HepG2 (cell line): ENCODE data around the gene NME7. TPM values are rescaled to one million over a fixed set of nuclear protein-coding genes. Genes with fewer than 3 reads are reported as not detected.
A peak's percentile ranks its signal among the peaks of the same experiment; 100 is the strongest.

ENCODE experiments used
- BCL6 ChIP-seq: IDR thresholded peaks from 2 replicates; pipeline ENCODE4 v1.6.1; 2016; ENCODE audit warnings: missing genetic modification reagents, missing compliant biosample characterization
- CENPBD1 ChIP-seq: sonication (generic); formaldehyde crosslinking; IDR thresholded peaks from 2 replicates; pipeline ENCODE4 v1.8.0; 2022; ENCODE audit warnings: missing genetic modification reagents, low read depth, mild to moderate bottlenecking, borderline replicate concordance
- HNRNPL ChIP-seq: fragments of 200-400 bp; formaldehyde crosslinking; IDR thresholded peaks from 2 replicates; pipeline ENCODE4 v1.6.1; 2017; ENCODE audit warnings: mild to moderate bottlenecking, low read depth, low read length
- HOMEZ ChIP-seq: IDR thresholded peaks from 2 replicates; pipeline ENCODE4 v1.6.1; 2016; ENCODE audit warnings: low read depth
- MAFG ChIP-seq: sonication (generic); formaldehyde crosslinking; IDR thresholded peaks from 2 replicates; pipeline ENCODE4 v1.5.1; 2020; ENCODE audit warnings: mild to moderate bottlenecking, missing genetic modification reagents
- NFE2L1 ChIP-seq: sonication (generic); formaldehyde crosslinking; IDR thresholded peaks from 2 replicates; pipeline ENCODE4 v1.4.0; 2020; ENCODE audit warnings: missing genetic modification reagents, mild to moderate bottlenecking, borderline replicate concordance
- PHF20 ChIP-seq: sonication (generic); formaldehyde crosslinking; IDR thresholded peaks from 2 replicates; pipeline ENCODE4 v1.5.0; 2020; ENCODE audit warnings: mild to moderate bottlenecking, missing genetic modification reagents
- SNRNP70 ChIP-seq: fragments of 200-400 bp; formaldehyde crosslinking; IDR thresholded peaks from 2 replicates; pipeline ENCODE4 v1.6.1; 2017; ENCODE audit warnings: mild to moderate bottlenecking, low read depth, low read length, moderate library complexity
- SP5 ChIP-seq: IDR thresholded peaks from 2 replicates; pipeline ENCODE4 v1.6.1; 2016; ENCODE audit warnings: low read depth, borderline replicate concordance
- SRSF9 ChIP-seq: fragments of 200-400 bp; formaldehyde crosslinking; IDR thresholded peaks from 2 replicates; pipeline ENCODE4 v1.6.1; 2018; ENCODE audit warnings: borderline replicate concordance, mild to moderate bottlenecking, low read depth, low read length; ENCODE audit not compliant: insufficient read depth, poor library complexity, severe bottlenecking
- TSC22D2 ChIP-seq: sonication (generic); formaldehyde crosslinking; IDR thresholded peaks from 2 replicates; pipeline ENCODE4 v1.5.1; 2020; ENCODE audit warnings: missing genetic modification reagents, mild to moderate bottlenecking, borderline replicate concordance
- ZNF234 ChIP-seq: sonication (generic); formaldehyde crosslinking; conservative IDR thresholded peaks from 2 replicates; pipeline ENCODE4 v1.5.1; 2020; ENCODE audit warnings: mild to moderate bottlenecking, missing genetic modification reagents
- ZNF274 ChIP-seq: sonication (generic); formaldehyde crosslinking; IDR thresholded peaks from 2 replicates; pipeline ENCODE4 v1.5.1; 2020; ENCODE audit warnings: mild to moderate bottlenecking, missing genetic modification reagents
- ZNF282 ChIP-seq: fragments of 450-650 bp; IDR thresholded peaks from 2 replicates; pipeline ENCODE4 v1.6.1; 2018; ENCODE audit not compliant: partially characterized antibody
- ZNF343 ChIP-seq: sonication (generic); formaldehyde crosslinking; IDR thresholded peaks from 2 replicates; pipeline ENCODE4 v1.4.0; 2020; ENCODE audit warnings: mild to moderate bottlenecking, missing genetic modification reagents
- ZNF652 ChIP-seq: IDR thresholded peaks from 2 replicates; pipeline ENCODE4 v1.6.1; 2016; ENCODE audit warnings: low read depth, borderline replicate concordance
- ZNF678 ChIP-seq: sonication (generic); formaldehyde crosslinking; IDR thresholded peaks from 2 replicates; pipeline ENCODE4 v1.4.0; 2020; ENCODE audit warnings: mild to moderate bottlenecking, missing genetic modification reagents
- ZNF749 ChIP-seq: sonication (generic); formaldehyde crosslinking; IDR thresholded peaks from 2 replicates; pipeline ENCODE4 v1.8.0; 2022; ENCODE audit warnings: mild to moderate bottlenecking, missing genetic modification reagents, moderate library complexity, borderline replicate concordance
- ZNF883 ChIP-seq: sonication (generic); formaldehyde crosslinking; IDR thresholded peaks from 2 replicates; pipeline ENCODE4 v1.5.1; 2020; ENCODE audit warnings: mild to moderate bottlenecking, missing genetic modification reagents; ENCODE audit errors: not compliant biosample characterization
- ZSCAN20 ChIP-seq: sonication (generic); formaldehyde crosslinking; IDR thresholded peaks from 2 replicates; pipeline ENCODE4 v1.4.0; 2020; ENCODE audit warnings: missing genetic modification reagents, mild to moderate bottlenecking, borderline replicate concordance
- polyA plus RNA-seq, 8 experiments: library from polyadenylated mRNA; depleted of rRNA in 3 of 8; stranded (reverse) in 7 of 8; unstranded in 1 of 8; fragments of >200 nt; fragmentation: Illumina TruSeq in 4 of 8; extraction: Trizol in 4 of 8; gene quantifications; 2 replicates each; pipeline versions ENCODE4 v1.2.1 to v1.2.3, GENCODE V29; 2011 to 2016; ENCODE audit warnings: low read depth in 4 of 8, missing spikeins in 1 of 8, mixed read lengths in 1 of 8; ENCODE audit not compliant: insufficient read depth in 1 of 8
- total RNA-seq, 5 experiments: library from RNA; depleted of rRNA; stranded (reverse); fragments of >200 nt; fragmentation: Illumina TruSeq; extraction: Trizol; gene quantifications; 2 replicates each; pipeline ENCODE4 v1.2.3, GENCODE V29; 2016; ENCODE audit warnings: low read depth in 1 of 5
- TF ChIP-seq, protein P1 (sequence below): sonication (generic); formaldehyde crosslinking; IDR thresholded peaks from 2 replicates; pipeline ENCODE4 v1.4.0; 2020; ENCODE audit warnings: missing genetic modification reagents, borderline replicate concordance
- TF ChIP-seq, protein P2 (sequence below): sonication (generic); formaldehyde crosslinking; IDR thresholded peaks from 2 replicates; pipeline ENCODE4 v1.4.0; 2020; ENCODE audit warnings: missing genetic modification reagents

Gene NME7
- total and polyA plus RNA-seq, 2 of the 13 experiments (the other 11 are each of a cell fraction or from before 2014, with no cell fraction given), result 9.4 to 22.5 TPM

DNA sequence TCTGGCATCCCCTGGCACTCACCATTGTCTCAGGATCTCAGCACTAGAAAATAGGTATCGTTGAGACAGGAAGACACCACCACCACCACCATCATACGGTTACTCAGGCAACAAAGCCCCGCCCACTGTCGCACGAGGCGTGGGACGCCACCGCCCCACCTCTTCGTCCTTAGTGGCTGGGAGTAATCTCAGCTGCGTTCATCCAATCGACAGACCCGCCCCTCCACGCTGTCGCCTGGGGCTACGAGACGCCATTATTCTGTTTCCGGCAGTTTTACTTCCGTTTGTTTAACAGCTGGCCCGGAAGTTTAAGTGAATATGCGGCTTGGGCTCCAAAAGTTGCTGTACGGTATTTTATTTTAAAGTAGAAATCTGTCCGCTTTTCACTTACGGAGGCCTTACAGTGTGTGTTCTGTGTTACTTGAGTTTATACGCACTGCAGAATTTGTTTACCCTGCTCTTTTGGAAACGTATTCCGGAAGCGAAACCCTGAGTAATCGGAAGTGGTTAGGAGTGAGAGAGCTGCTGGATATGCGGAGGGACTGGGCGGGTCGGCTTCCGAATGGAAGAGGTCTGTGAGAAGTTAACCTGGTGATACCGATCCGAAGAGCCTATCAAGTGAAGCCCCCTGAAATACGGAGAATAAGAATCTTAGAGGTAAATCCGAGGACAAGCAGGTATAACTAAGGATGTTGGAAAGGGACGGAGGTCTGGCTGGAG, at the start of gene NME7, which contains the start of gene BLZF1 (continued):
- TF ChIP-seq HOMEZ (CRISPR knock-in tag), result peak; percentile 33; the same call in 1 of the 2 replicates
- TF ChIP-seq ZNF343 (CRISPR knock-in tag), result no peak
- TF ChIP-seq SNRNP70, result no peak
- TF ChIP-seq MAFG (CRISPR knock-in tag), result no peak
- TF ChIP-seq ZNF282, result no peak
- TF ChIP-seq, protein P1, sequence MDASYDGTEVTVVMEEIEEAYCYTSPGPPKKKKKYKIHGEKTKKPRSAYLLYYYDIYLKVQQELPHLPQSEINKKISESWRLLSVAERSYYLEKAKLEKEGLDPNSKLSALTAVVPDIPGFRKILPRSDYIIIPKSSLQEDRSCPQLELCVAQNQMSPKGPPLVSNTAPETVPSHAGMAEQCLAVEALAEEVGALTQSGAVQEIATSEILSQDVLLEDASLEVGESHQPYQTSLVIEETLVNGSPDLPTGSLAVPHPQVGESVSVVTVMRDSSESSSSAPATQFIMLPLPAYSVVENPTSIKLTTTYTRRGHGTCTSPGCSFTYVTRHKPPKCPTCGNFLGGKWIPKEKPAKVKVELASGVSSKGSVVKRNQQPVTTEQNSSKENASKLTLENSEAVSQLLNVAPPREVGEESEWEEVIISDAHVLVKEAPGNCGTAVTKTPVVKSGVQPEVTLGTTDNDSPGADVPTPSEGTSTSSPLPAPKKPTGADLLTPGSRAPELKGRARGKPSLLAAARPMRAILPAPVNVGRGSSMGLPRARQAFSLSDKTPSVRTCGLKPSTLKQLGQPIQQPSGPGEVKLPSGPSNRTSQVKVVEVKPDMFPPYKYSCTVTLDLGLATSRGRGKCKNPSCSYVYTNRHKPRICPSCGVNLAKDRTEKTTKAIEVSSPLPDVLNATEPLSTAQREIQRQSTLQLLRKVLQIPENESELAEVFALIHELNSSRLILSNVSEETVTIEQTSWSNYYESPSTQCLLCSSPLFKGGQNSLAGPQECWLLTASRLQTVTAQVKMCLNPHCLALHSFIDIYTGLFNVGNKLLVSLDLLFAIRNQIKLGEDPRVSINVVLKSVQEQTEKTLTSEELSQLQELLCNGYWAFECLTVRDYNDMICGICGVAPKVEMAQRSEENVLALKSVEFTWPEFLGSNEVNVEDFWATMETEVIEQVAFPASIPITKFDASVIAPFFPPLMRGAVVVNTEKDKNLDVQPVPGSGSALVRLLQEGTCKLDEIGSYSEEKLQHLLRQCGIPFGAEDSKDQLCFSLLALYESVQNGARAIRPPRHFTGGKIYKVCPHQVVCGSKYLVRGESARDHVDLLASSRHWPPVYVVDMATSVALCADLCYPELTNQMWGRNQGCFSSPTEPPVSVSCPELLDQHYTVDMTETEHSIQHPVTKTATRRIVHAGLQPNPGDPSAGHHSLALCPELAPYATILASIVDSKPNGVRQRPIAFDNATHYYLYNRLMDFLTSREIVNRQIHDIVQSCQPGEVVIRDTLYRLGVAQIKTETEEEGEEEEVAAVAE (CRISPR knock-in tag), result no peak
- TF ChIP-seq NFE2L1 (CRISPR knock-in tag), result no peak
- TF ChIP-seq HNRNPL, result no peak
- TF ChIP-seq CENPBD1 (CRISPR knock-in tag), result no peak
- no peak for TF ChIP-seq TSC22D2
- TF ChIP-seq, protein P2, sequence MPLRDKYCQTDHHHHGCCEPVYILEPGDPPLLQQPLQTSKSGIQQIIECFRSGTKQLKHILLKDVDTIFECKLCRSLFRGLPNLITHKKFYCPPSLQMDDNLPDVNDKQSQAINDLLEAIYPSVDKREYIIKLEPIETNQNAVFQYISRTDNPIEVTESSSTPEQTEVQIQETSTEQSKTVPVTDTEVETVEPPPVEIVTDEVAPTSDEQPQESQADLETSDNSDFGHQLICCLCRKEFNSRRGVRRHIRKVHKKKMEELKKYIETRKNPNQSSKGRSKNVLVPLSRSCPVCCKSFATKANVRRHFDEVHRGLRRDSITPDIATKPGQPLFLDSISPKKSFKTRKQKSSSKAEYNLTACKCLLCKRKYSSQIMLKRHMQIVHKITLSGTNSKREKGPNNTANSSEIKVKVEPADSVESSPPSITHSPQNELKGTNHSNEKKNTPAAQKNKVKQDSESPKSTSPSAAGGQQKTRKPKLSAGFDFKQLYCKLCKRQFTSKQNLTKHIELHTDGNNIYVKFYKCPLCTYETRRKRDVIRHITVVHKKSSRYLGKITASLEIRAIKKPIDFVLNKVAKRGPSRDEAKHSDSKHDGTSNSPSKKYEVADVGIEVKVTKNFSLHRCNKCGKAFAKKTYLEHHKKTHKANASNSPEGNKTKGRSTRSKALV (CRISPR knock-in tag), result no peak
- TF ChIP-seq ZNF749, result no peak
- no peak for TF ChIP-seq ZNF652 (CRISPR knock-in tag)
- no peak for TF ChIP-seq ZNF234 (CRISPR knock-in tag)
- no peak for TF ChIP-seq SRSF9
- no peak for TF ChIP-seq ZNF274 (CRISPR knock-in tag)
- peak; percentile 92 for TF ChIP-seq PHF20 (CRISPR knock-in tag)
- no peak for TF ChIP-seq BCL6 (CRISPR knock-in tag)
- TF ChIP-seq ZNF678, result no peak
- TF ChIP-seq ZNF883 (CRISPR knock-in tag), result no peak
- no peak for TF ChIP-seq ZSCAN20 (CRISPR knock-in tag)
- TF ChIP-seq SP5 (CRISPR knock-in tag), result peak; percentile 17; the same call in 1 of the 2 replicates
